ENCODE measurements around the gene SLC23A2.

- no peak for TF ChIP-seq POLR2A (IDR thresholded peaks at IDR 0.05)
- TF ChIP-seq CTCF (IDR thresholded peaks at IDR 0.05), result no peak
Observed at GRCh38 chr20:4887586-4887985, 113.7 kb downstream of the SLC23A2 start.
